Ishikawa (cell line): ENCODE results near the gene MGMT.

Experiments
- CEBPB ChIP-seq: IDR thresholded peaks from 2 replicates; pipeline ENCODE4 v1.6.1; 2012
- CREB1 ChIP-seq: IDR thresholded peaks from 2 replicates; pipeline ENCODE4 v1.6.1; 2012; ENCODE audit warnings: low read depth
- EGR1 ChIP-seq: IDR thresholded peaks from 2 replicates; pipeline ENCODE4 v1.6.1; 2012
- EP300 ChIP-seq: IDR thresholded peaks from 2 replicates; pipeline ENCODE4 v1.6.1; 2012; ENCODE audit warnings: borderline replicate concordance
- FOXM1 ChIP-seq: IDR thresholded peaks from 2 replicates; pipeline ENCODE4 v1.6.1; 2012; ENCODE audit warnings: low read depth, borderline replicate concordance
- MAX ChIP-seq: IDR thresholded peaks from 2 replicates; pipeline ENCODE4 v1.6.1; 2012
- NFIC ChIP-seq: IDR thresholded peaks from 2 replicates; pipeline ENCODE4 v1.6.1; 2012
- RAD21 ChIP-seq: IDR thresholded peaks from 2 replicates; pipeline ENCODE4 v1.6.1; 2012; ENCODE audit warnings: low read depth
- REST ChIP-seq: IDR thresholded peaks from 2 replicates; pipeline ENCODE4 v1.6.1; 2012; ENCODE audit warnings: low read depth, mild to moderate bottlenecking
- TAF1 ChIP-seq: IDR thresholded peaks from 2 replicates; pipeline ENCODE4 v1.6.1; 2012; ENCODE audit warnings: low read depth, mild to moderate bottlenecking
- TCF12 ChIP-seq: IDR thresholded peaks from 2 replicates; pipeline ENCODE4 v1.6.1; 2012; ENCODE audit warnings: low read depth
- TEAD4 ChIP-seq: IDR thresholded peaks from 2 replicates; pipeline ENCODE4 v1.6.1; 2012
- USF1 ChIP-seq: IDR thresholded peaks from 2 replicates; pipeline ENCODE4 v1.6.1; 2012
- YY1 ChIP-seq: IDR thresholded peaks from 2 replicates; pipeline ENCODE4 v1.6.1; 2012; ENCODE audit warnings: low read depth
- ZBTB7A ChIP-seq: IDR thresholded peaks from 2 replicates; pipeline ENCODE4 v1.6.1; 2012; ENCODE audit warnings: low read depth

Gene MGMT

GRCh38 chr10:129652021-129652420 is 185.0 kb downstream of the MGMT start:
- TF ChIP-seq TAF1 (no peak), MAX (no peak), EGR1 (no peak), CREB1 (no peak), NFIC (no peak), FOXM1 (no peak), YY1 (no peak), RAD21 (no peak), TEAD4 (no peak), EP300 (no peak), REST (no peak), TCF12 (no peak), USF1 (no peak), ZBTB7A (no peak), CEBPB (no peak)

GRCh38 chr10:129652521-129653201 is 185.6 kb downstream of the MGMT start:
- TF ChIP-seq EGR1, result no peak
- no peak for TF ChIP-seq NFIC
- no peak for TF ChIP-seq CREB1
- TF ChIP-seq YY1, result no peak
- TF ChIP-seq EP300, result no peak
- TF ChIP-seq CEBPB, result no peak
- TF ChIP-seq TAF1, result no peak
- TF ChIP-seq TCF12, result no peak
- TF ChIP-seq FOXM1, result no peak

GRCh38 chr10:129653428-129653827 is 186.4 kb downstream of the MGMT start:
- no peak for TF ChIP-seq EGR1
- TF ChIP-seq EP300, result no peak
- no peak for TF ChIP-seq RAD21
- no peak for TF ChIP-seq TEAD4
- no peak for TF ChIP-seq CREB1
- no peak for TF ChIP-seq TCF12
- TF ChIP-seq CEBPB, result no peak
- no peak for TF ChIP-seq USF1
- no peak for TF ChIP-seq TAF1
- TF ChIP-seq NFIC, result no peak
- no peak for TF ChIP-seq FOXM1
- no peak for TF ChIP-seq REST
- no peak for TF ChIP-seq YY1
- TF ChIP-seq MAX, result no peak
- no peak for TF ChIP-seq ZBTB7A

- TF ChIP-seq CREB1, result no peak
- no peak for TF ChIP-seq MAX
- no peak for TF ChIP-seq REST
- TF ChIP-seq ZBTB7A, result no peak
- TF ChIP-seq YY1, result no peak
- TF ChIP-seq EGR1, result no peak
- TF ChIP-seq RAD21, result no peak
- no peak for TF ChIP-seq TEAD4
- no peak for TF ChIP-seq TAF1
- no peak for TF ChIP-seq NFIC
- TF ChIP-seq USF1, result no peak
- no peak for TF ChIP-seq EP300
- no peak for TF ChIP-seq FOXM1
- no peak for TF ChIP-seq CEBPB
- TF ChIP-seq TCF12, result no peak
These were observed 186.8 kb downstream of the MGMT start for GRCh38 chr10:129653861-129654260.
